HG02678 (cell line): ENCODE results near the gene CMTM7.

Experiments
- ATAC-seq: cut with Tn5 transposase; IDR thresholded peaks from one replicate; pipeline ENCODE4 v1.9.1; 2021; ENCODE audit warnings: mild to moderate bottlenecking, moderate library complexity; ENCODE audit not compliant: unreplicated experiment

The CMTM7 gene

GRCh38 chr3:32435911-32436815 lies 44.5 kb downstream of the CMTM7 start:
- ATAC-seq = no peak

GRCh38 chr3:32436816-32437189 lies 45.1 kb downstream of the CMTM7 start:
- ATAC-seq = peak; percentile 35

- no peak for ATAC-seq
Observed at GRCh38 chr3:32437896-32438295, 46.2 kb downstream of the CMTM7 start.

GRCh38 chr3:32438596-32439344 lies 47.1 kb downstream of the CMTM7 start:
- ATAC-seq = peak; percentile 91

GRCh38 chr3:32439421-32439820 lies 47.8 kb downstream of the CMTM7 start:
- peak; percentile 13 for ATAC-seq

- ATAC-seq = no peak
Observed at GRCh38 chr3:32440611-32441350, 49.1 kb downstream of the CMTM7 start.

- no peak for ATAC-seq
Observed at GRCh38 chr3:32442766-32443165, 51.1 kb downstream of the CMTM7 start.

- ATAC-seq = no peak
Observed at GRCh38 chr3:32443478-32443877, 51.8 kb downstream of the CMTM7 start.

GRCh38 chr3:32447865-32448400 lies 56.3 kb downstream of the CMTM7 start:
- no peak for ATAC-seq

- ATAC-seq = no peak
Observed at GRCh38 chr3:32448686-32449474, 57.2 kb downstream of the CMTM7 start.

GRCh38 chr3:32449691-32450090 lies 58.0 kb downstream of the CMTM7 start:
- no peak for ATAC-seq

GRCh38 chr3:32450426-32450825 lies 58.8 kb downstream of the CMTM7 start:
- ATAC-seq = no peak

GRCh38 chr3:32450992-32451659 lies 59.5 kb downstream of the CMTM7 start:
- ATAC-seq = no peak

GRCh38 chr3:32452009-32452408 lies 60.4 kb downstream of the CMTM7 start:
- ATAC-seq = no peak

GRCh38 chr3:32453346-32453745 lies 61.7 kb downstream of the CMTM7 start:
- no peak for ATAC-seq

GRCh38 chr3:32454111-32454510 lies 62.5 kb downstream of the CMTM7 start:
- ATAC-seq = no peak

- no peak for ATAC-seq
Observed at GRCh38 chr3:32454731-32455608, 63.3 kb downstream of the CMTM7 start.

GRCh38 chr3:32455609-32456428 lies 64.2 kb downstream of the CMTM7 start:
- ATAC-seq = no peak
